Liver (tissue), 9 donors: Measurements from ENCODE around the gene BLNK. TPM values are rescaled to one million over a fixed set of nuclear protein-coding genes. Genes with fewer than 3 reads are reported as not detected.
A peak's percentile ranks its signal among the peaks of the same experiment; 100 is the strongest.

Source experiments
- DNase-seq: peaks from one replicate; pipeline ENCODE4 v3.0.0-alpha.2; 2017; ENCODE audit warnings: low spot score
- H3K27ac ChIP-seq, 2 donors: one replicate each; pipeline ENCODE4 v1.7.0; 2013; ENCODE audit warnings: inconsistent platforms in 2 of 2, low read length in 2 of 2, control low read depth in 1 of 2, low read depth in 1 of 2, mild to moderate bottlenecking in 1 of 2
- H3K27me3 ChIP-seq, 4 donors: one replicate each; pipeline versions ENCODE4 v1.6.1 to v1.7.0; 2013; ENCODE audit warnings: low read length in 3 of 4, inconsistent platforms in 1 of 4, mild to moderate bottlenecking in 1 of 4, moderate library complexity in 1 of 4; ENCODE audit not compliant: control insufficient read depth in 4 of 4, insufficient read depth in 4 of 4
- H3K36me3 ChIP-seq, 4 donors: one replicate each; pipeline versions ENCODE4 v1.6.1 to v1.7.0; 2013; ENCODE audit warnings: low read length in 3 of 4, mild to moderate bottlenecking in 3 of 4, low read depth in 1 of 4, moderate library complexity in 1 of 4; ENCODE audit not compliant: control insufficient read depth in 4 of 4, insufficient read depth in 3 of 4
- H3K4me1 ChIP-seq, 4 donors: one replicate each; pipeline versions ENCODE4 v1.6.1 to v1.7.0; 2013; ENCODE audit warnings: low read length in 3 of 4, mild to moderate bottlenecking in 3 of 4, moderate library complexity in 1 of 4; ENCODE audit not compliant: control insufficient read depth in 4 of 4, insufficient read depth in 4 of 4
- H3K4me3 ChIP-seq, 3 donors: one replicate each; pipeline versions ENCODE4 v1.6.1 to v1.7.0; 2013; ENCODE audit warnings: low read length in 3 of 3, control low read depth in 1 of 3, low read depth in 1 of 3, mild to moderate bottlenecking in 1 of 3
- H3K9ac ChIP-seq, 2 donors: one replicate each; pipeline ENCODE4 v1.7.0; 2013; ENCODE audit warnings: low read length in 2 of 2, mild to moderate bottlenecking in 2 of 2, moderate library complexity in 2 of 2, control low read depth in 1 of 2, low read depth in 1 of 2
- H3K9me3 ChIP-seq, 4 donors: one replicate each; pipeline versions ENCODE4 v1.6.1 to v1.7.0; 2013; ENCODE audit warnings: low read length in 3 of 4; ENCODE audit not compliant: control insufficient read depth in 4 of 4
- CTCF ChIP-seq: fragments of 150-350 bp; IDR thresholded peaks from 2 replicates; pipeline ENCODE4 v1.5.1; 2017; ENCODE audit warnings: improper control_type of control experiment, low read depth, low read length; ENCODE audit not compliant: missing input control
- EGR1 ChIP-seq, 2 donors: IDR thresholded peaks; 2 replicates each; pipeline ENCODE4 v1.6.1; 2016 to 2018; ENCODE audit warnings: antibody characterized with exemption in 2 of 2, low read depth in 2 of 2
- FOXA1 ChIP-seq: IDR thresholded peaks from 2 replicates; pipeline ENCODE4 v1.6.1; 2016; ENCODE audit warnings: antibody characterized with exemption
- FOXA2 ChIP-seq: IDR thresholded peaks from 2 replicates; pipeline ENCODE4 v1.6.1; 2016; ENCODE audit warnings: antibody characterized with exemption
- HNF4A ChIP-seq, 2 donors: conservative IDR thresholded peaks; 2 replicates each; pipeline ENCODE4 v1.6.1; 2016; ENCODE audit warnings: antibody characterized with exemption in 2 of 2, mild to moderate bottlenecking in 2 of 2
- HNF4G ChIP-seq: IDR thresholded peaks from 2 replicates; pipeline ENCODE4 v1.6.1; 2016; ENCODE audit warnings: antibody characterized with exemption
- JUND ChIP-seq, 2 donors: IDR thresholded peaks; 2 replicates each; pipeline ENCODE4 v1.6.1; 2016; ENCODE audit warnings: antibody characterized with exemption in 2 of 2
- MAX ChIP-seq: IDR thresholded peaks from 2 replicates; pipeline ENCODE4 v1.6.1; 2016; ENCODE audit warnings: antibody characterized with exemption
- NR2F2 ChIP-seq: IDR thresholded peaks from 2 replicates; pipeline ENCODE4 v1.6.1; 2016; ENCODE audit warnings: antibody characterized with exemption
- RAD21 ChIP-seq, 2 donors: IDR thresholded peaks; 2 replicates each; pipeline ENCODE4 v1.6.1; 2016; ENCODE audit warnings: antibody characterized with exemption in 2 of 2, mild to moderate bottlenecking in 2 of 2
- REST ChIP-seq: IDR thresholded peaks from 2 replicates; pipeline ENCODE4 v1.6.1; 2016; ENCODE audit warnings: antibody characterized with exemption, mild to moderate bottlenecking
- RXRA ChIP-seq, 2 donors: IDR thresholded peaks; 2 replicates each; pipeline ENCODE4 v1.6.1; 2017 to 2018; ENCODE audit warnings: antibody characterized with exemption in 2 of 2, mild to moderate bottlenecking in 1 of 2
- SP1 ChIP-seq: IDR thresholded peaks from 2 replicates; pipeline ENCODE4 v1.6.1; 2018; ENCODE audit warnings: antibody characterized with exemption, mild to moderate bottlenecking
- TAF1 ChIP-seq: conservative IDR thresholded peaks from 2 replicates; pipeline ENCODE4 v1.6.1; 2016; ENCODE audit warnings: antibody characterized with exemption, mild to moderate bottlenecking
- ZBTB33 ChIP-seq: IDR thresholded peaks from 2 replicates; pipeline ENCODE4 v1.6.1; 2016; ENCODE audit warnings: antibody characterized with exemption
- WGBS: extraction: QIAGEN DNeasy Blood & Tissue Kit; methylation state at CpG from one replicate; pipeline ENCODE4 v1.1.7; 2013; 5-methylcytosine and 5-hydroxymethylcytosine counted together
- polyA plus RNA-seq, 2 donors: library from polyadenylated mRNA; stranded (reverse) in 1 of 2; unstranded in 1 of 2; fragments of 200-250 nt in 1 of 2; fragments of >200 nt in 1 of 2; fragmentation: Nextera tagmentation in 1 of 2; extraction: Ambion mirVana in 1 of 2; gene quantifications; one replicate each; pipeline versions ENCODE4 v1.2.1 to v1.2.3, GENCODE V29; 2013 to 2015
- total RNA-seq, 2 donors: library from RNA; depleted of rRNA; stranded (reverse); fragments of >200 nt; gene quantifications; one replicate each; pipeline ENCODE4 v1.2.3, GENCODE V29; 2014
- donor health status: healthy.
- donor health status: healthy.
- donor health status: healthy.
- donor health status: healthy.
- donor health status: healthy.

BLNK gene
- total and polyA plus RNA-seq, 4 donors = 3.3 to 45.2 (median 14.5) TPM

GRCh38 chr10:96229568-96230030, 41.8 kb downstream of the BLNK start:
- Histone ChIP-seq H3K4me1 (peaks cover 0 to under 1% (median 0%) of the 10 kb centered on the region in 4 donors), H3K36me3 (peaks cover 2 to 40% (median 31%) of the 10 kb centered on the region in 4 donors), H3K9ac (no peak overlapping the region), H3K27me3 (no peaks in the 10 kb centered on the region), H3K27ac (no peak overlapping the region), H3K4me3 (no peak overlapping the region), H3K9me3 (no peaks in the 10 kb centered on the region)
- peak; percentile 7 to 14 for TF ChIP-seq HNF4A (conservative IDR thresholded peaks at IDR 0.05)
- TF ChIP-seq MAX = no peak
- no peak for TF ChIP-seq FOXA1
- TF ChIP-seq CTCF = peak; percentile 95
- TF ChIP-seq RXRA (IDR thresholded peaks at IDR 0.05) = peak in 1 of 2 donors; percentile 38
- peak; percentile 98 for TF ChIP-seq RAD21 (IDR thresholded peaks at IDR 0.05)
- TF ChIP-seq EGR1 (IDR thresholded peaks at IDR 0.05; ENCODE audit: low read depth in 2 of 2) = no peak
- TF ChIP-seq REST = no peak
- TF ChIP-seq TAF1 = no peak
- TF ChIP-seq NR2F2 = no peak
- no peak for TF ChIP-seq ZBTB33
- 2% methylated on average over 7 of the region's 7 CpGs for WGBS
- peak; percentile 82 for DNase-seq

GRCh38 chr10:96228408-96228994, 42.9 kb downstream of the BLNK start:
- no peaks in the 10 kb centered on the region for H3K9me3 ChIP-seq
- DNase-seq = no peak
- TF ChIP-seq EGR1 (IDR thresholded peaks at IDR 0.05; ENCODE audit: low read depth in 2 of 2) (no peak), HNF4A (conservative IDR thresholded peaks at IDR 0.05) (peak in 1 of 2 donors; percentile 47), RAD21 (IDR thresholded peaks at IDR 0.05) (no peak), JUND (IDR thresholded peaks at IDR 0.05) (no peak), SP1 (peak; percentile 17), HNF4G (no peak), FOXA2 (no peak)
- H3K27me3 ChIP-seq = no peaks in the 10 kb centered on the region
- H3K4me1 ChIP-seq = no peaks in the 10 kb centered on the region
- H3K27ac ChIP-seq = no peak overlapping the region
- peaks cover 2 to 46% (median 38%) of the 10 kb centered on the region in 4 donors for H3K36me3 ChIP-seq
- 80% methylated on average over 9 of the region's 9 CpGs for WGBS
- no peak overlapping the region for H3K4me3 ChIP-seq
- no peak overlapping the region for H3K9ac ChIP-seq
